ENCODE results near the gene AOC3. TPM values are rescaled to one million over a fixed set of nuclear protein-coding genes. Genes with fewer than 3 reads are reported as not detected.
A peak's percentile ranks its signal among the peaks of the same experiment; 100 is the strongest.

Gene AOC3
- total RNA-seq, 1 donor from 2014 or later = 16.2 TPM

GRCh38 chr17:42821176-42821575 is 29.8 kb upstream of the AOC3 start:
- Histone ChIP-seq H3K27me3 (ENCODE audit: control insufficient read depth in 3 of 3, insufficient read depth in 3 of 3, low read length in 3 of 3) (no peaks in the 10 kb centered on the region), H3K9me3 (ENCODE audit: control insufficient read depth in 3 of 3, low read length in 3 of 3) (no peaks in the 10 kb centered on the region), H3K36me3 (ENCODE audit: control insufficient read depth in 3 of 3, insufficient read depth in 3 of 3, low read length in 3 of 3) (peaks cover 29 to 47% (median 39%) of the 10 kb centered on the region in 3 donors), H3K4me3 (ENCODE audit: low read length in 3 of 3) (no peak overlapping the region), H3K27ac (ENCODE audit: low read depth, low read length) (no peak overlapping the region), H3K9ac (ENCODE audit: low read depth in 1 of 3, low read length in 3 of 3) (no peak overlapping the region), H3K4me1 (ENCODE audit: control insufficient read depth in 3 of 3, insufficient read depth in 3 of 3, low read length in 3 of 3) (peaks cover 4 to 14% (median 10%) of the 10 kb centered on the region in 3 donors)

GRCh38 chr17:42827472-42827871 is 23.5 kb upstream of the AOC3 start:
- no peak overlapping the region for H3K9ac ChIP-seq (ENCODE audit: low read depth in 1 of 3, low read length in 3 of 3)
- no peaks in the 10 kb centered on the region for H3K9me3 ChIP-seq (ENCODE audit: control insufficient read depth in 3 of 3, low read length in 3 of 3)
- peaks cover 7 to 18% (median 17%) of the 10 kb centered on the region in 3 donors for H3K4me1 ChIP-seq (ENCODE audit: control insufficient read depth in 3 of 3, insufficient read depth in 3 of 3, low read length in 3 of 3)
- peaks cover 0 to 2% (median 0%) of the 10 kb centered on the region in 3 donors for H3K36me3 ChIP-seq (ENCODE audit: control insufficient read depth in 3 of 3, insufficient read depth in 3 of 3, low read length in 3 of 3)
- H3K27ac ChIP-seq (ENCODE audit: low read depth, low read length) = no peak overlapping the region
- peaks cover 0 to 2% (median 0%) of the 10 kb centered on the region in 3 donors for H3K27me3 ChIP-seq (ENCODE audit: control insufficient read depth in 3 of 3, insufficient read depth in 3 of 3, low read length in 3 of 3)
- no peak overlapping the region for H3K4me3 ChIP-seq (ENCODE audit: low read length in 3 of 3)

- peaks cover 4 to 5% (median 4%) of the 10 kb centered on the region in 3 donors for H3K36me3 ChIP-seq (ENCODE audit: control insufficient read depth in 3 of 3, insufficient read depth in 3 of 3, low read length in 3 of 3)
- H3K27ac ChIP-seq (ENCODE audit: low read depth, low read length) = no peak overlapping the region
- no peak overlapping the region for H3K4me3 ChIP-seq (ENCODE audit: low read length in 3 of 3)
- peaks cover 9 to 27% (median 15%) of the 10 kb centered on the region in 3 donors for H3K4me1 ChIP-seq (ENCODE audit: control insufficient read depth in 3 of 3, insufficient read depth in 3 of 3, low read length in 3 of 3)
- H3K9me3 ChIP-seq (ENCODE audit: control insufficient read depth in 3 of 3, low read length in 3 of 3) = no peaks in the 10 kb centered on the region
- H3K9ac ChIP-seq (ENCODE audit: low read depth in 1 of 3, low read length in 3 of 3) = no peak overlapping the region
- peaks cover 0 to 2% (median 0%) of the 10 kb centered on the region in 3 donors for H3K27me3 ChIP-seq (ENCODE audit: control insufficient read depth in 3 of 3, insufficient read depth in 3 of 3, low read length in 3 of 3)
These were observed 20.0 kb upstream of the AOC3 start for GRCh38 chr17:42830971-42831370.

- H3K36me3 ChIP-seq (ENCODE audit: control insufficient read depth in 3 of 3, insufficient read depth in 3 of 3, low read length in 3 of 3) = peaks cover 9 to 13% (median 12%) of the 10 kb centered on the region in 3 donors
- peaks cover 9 to 27% (median 15%) of the 10 kb centered on the region in 3 donors for H3K4me1 ChIP-seq (ENCODE audit: control insufficient read depth in 3 of 3, insufficient read depth in 3 of 3, low read length in 3 of 3)
- no peaks in the 10 kb centered on the region for H3K9me3 ChIP-seq (ENCODE audit: control insufficient read depth in 3 of 3, low read length in 3 of 3)
- H3K4me3 ChIP-seq (ENCODE audit: low read length in 3 of 3) = peak overlapping the region; percentile 90 to 99 (median 99)
- peak overlapping the region; percentile 91 to 99 (median 99) for H3K9ac ChIP-seq (ENCODE audit: low read depth in 1 of 3, low read length in 3 of 3)
- H3K27ac ChIP-seq (ENCODE audit: low read depth, low read length) = peak overlapping the region; percentile 80
- peaks cover 0 to 2% (median 0%) of the 10 kb centered on the region in 3 donors for H3K27me3 ChIP-seq (ENCODE audit: control insufficient read depth in 3 of 3, insufficient read depth in 3 of 3, low read length in 3 of 3)
These were observed 18.6 kb upstream of the AOC3 start for GRCh38 chr17:42832213-42832933.

- peaks cover 16 to 21% (median 20%) of the 10 kb centered on the region in 3 donors for H3K36me3 ChIP-seq (ENCODE audit: control insufficient read depth in 3 of 3, insufficient read depth in 3 of 3, low read length in 3 of 3)
- peak within 1 kb of the TSS; percentile 90 to 99 (median 99) for H3K4me3 ChIP-seq (ENCODE audit: low read length in 3 of 3)
- H3K9me3 ChIP-seq (ENCODE audit: control insufficient read depth in 3 of 3, low read length in 3 of 3) = no peaks in the 10 kb centered on the region
- peak within 1 kb of the TSS; percentile 80 for H3K27ac ChIP-seq (ENCODE audit: low read depth, low read length)
- peaks cover 9 to 27% (median 15%) of the 10 kb centered on the region in 3 donors for H3K4me1 ChIP-seq (ENCODE audit: control insufficient read depth in 3 of 3, insufficient read depth in 3 of 3, low read length in 3 of 3)
- H3K27me3 ChIP-seq (ENCODE audit: control insufficient read depth in 3 of 3, insufficient read depth in 3 of 3, low read length in 3 of 3) = no peaks in the 10 kb centered on the region
- peak within 1 kb of the TSS; percentile 91 to 99 (median 99) for H3K9ac ChIP-seq (ENCODE audit: low read depth in 1 of 3, low read length in 3 of 3)
These were observed 17.8 kb upstream of the AOC3 start, which contains the start of gene PSME3 for GRCh38 chr17:42832934-42833766. PSME3 (plus strand) TSS chr17:42833397; CDS start chr17:42833632, 235 bp downstream.

GRCh38 chr17:42833767-42834422 is 17.1 kb upstream of the AOC3 start:
- peaks cover 24 to 27% (median 25%) of the 10 kb centered on the region in 3 donors for H3K36me3 ChIP-seq (ENCODE audit: control insufficient read depth in 3 of 3, insufficient read depth in 3 of 3, low read length in 3 of 3)
- no peaks in the 10 kb centered on the region for H3K9me3 ChIP-seq (ENCODE audit: control insufficient read depth in 3 of 3, low read length in 3 of 3)
- H3K9ac ChIP-seq (ENCODE audit: low read depth in 1 of 3, low read length in 3 of 3) = peak overlapping the region; percentile 91 to 99 (median 99)
- peaks cover 9 to 27% (median 15%) of the 10 kb centered on the region in 3 donors for H3K4me1 ChIP-seq (ENCODE audit: control insufficient read depth in 3 of 3, insufficient read depth in 3 of 3, low read length in 3 of 3)
- H3K4me3 ChIP-seq (ENCODE audit: low read length in 3 of 3) = peak overlapping the region; percentile 90 to 99 (median 99)
- peak overlapping the region; percentile 80 for H3K27ac ChIP-seq (ENCODE audit: low read depth, low read length)
- no peaks in the 10 kb centered on the region for H3K27me3 ChIP-seq (ENCODE audit: control insufficient read depth in 3 of 3, insufficient read depth in 3 of 3, low read length in 3 of 3)

- peak overlapping the region in 1 of 3 donors; percentile 18 for H3K9ac ChIP-seq (ENCODE audit: low read depth in 1 of 3, low read length in 3 of 3)
- H3K4me3 ChIP-seq (ENCODE audit: low read length in 3 of 3) = no peak overlapping the region
- no peaks in the 10 kb centered on the region for H3K27me3 ChIP-seq (ENCODE audit: control insufficient read depth in 3 of 3, insufficient read depth in 3 of 3, low read length in 3 of 3)
- H3K4me1 ChIP-seq (ENCODE audit: control insufficient read depth in 3 of 3, insufficient read depth in 3 of 3, low read length in 3 of 3) = peaks cover 9 to 27% (median 15%) of the 10 kb centered on the region in 3 donors
- no peak overlapping the region for H3K27ac ChIP-seq (ENCODE audit: low read depth, low read length)
- no peaks in the 10 kb centered on the region for H3K9me3 ChIP-seq (ENCODE audit: control insufficient read depth in 3 of 3, low read length in 3 of 3)
- H3K36me3 ChIP-seq (ENCODE audit: control insufficient read depth in 3 of 3, insufficient read depth in 3 of 3, low read length in 3 of 3) = peaks cover 35 to 39% (median 35%) of the 10 kb centered on the region in 3 donors
These were observed 15.3 kb upstream of the AOC3 start for GRCh38 chr17:42835732-42836131.

- Histone ChIP-seq H3K9me3 (ENCODE audit: control insufficient read depth in 3 of 3, low read length in 3 of 3) (no peaks in the 10 kb centered on the region), H3K27ac (ENCODE audit: low read depth, low read length) (no peak overlapping the region), H3K4me1 (ENCODE audit: control insufficient read depth in 3 of 3, insufficient read depth in 3 of 3, low read length in 3 of 3) (peaks cover 0 to 5% (median 0%) of the 10 kb centered on the region in 3 donors), H3K27me3 (ENCODE audit: control insufficient read depth in 3 of 3, insufficient read depth in 3 of 3, low read length in 3 of 3) (no peaks in the 10 kb centered on the region), H3K4me3 (ENCODE audit: low read length in 3 of 3) (no peak overlapping the region), H3K36me3 (ENCODE audit: control insufficient read depth in 3 of 3, insufficient read depth in 3 of 3, low read length in 3 of 3) (peaks cover 57 to 76% (median 62%) of the 10 kb centered on the region in 3 donors), H3K9ac (ENCODE audit: low read depth in 1 of 3, low read length in 3 of 3) (no peak overlapping the region)
These were observed 8.9 kb upstream of the AOC3 start for GRCh38 chr17:42841975-42842685.

- Histone ChIP-seq H3K27ac (ENCODE audit: low read depth, low read length) (no peak overlapping the region), H3K27me3 (ENCODE audit: control insufficient read depth in 3 of 3, insufficient read depth in 3 of 3, low read length in 3 of 3) (no peaks in the 10 kb centered on the region), H3K36me3 (ENCODE audit: control insufficient read depth in 3 of 3, insufficient read depth in 3 of 3, low read length in 3 of 3) (peaks cover 46 to 64% (median 52%) of the 10 kb centered on the region in 3 donors), H3K4me1 (ENCODE audit: control insufficient read depth in 3 of 3, insufficient read depth in 3 of 3, low read length in 3 of 3) (peaks cover 0 to 7% (median 0%) of the 10 kb centered on the region in 3 donors), H3K9me3 (ENCODE audit: control insufficient read depth in 3 of 3, low read length in 3 of 3) (no peaks in the 10 kb centered on the region), H3K4me3 (ENCODE audit: low read length in 3 of 3) (no peak overlapping the region), H3K9ac (ENCODE audit: low read depth in 1 of 3, low read length in 3 of 3) (no peak overlapping the region)
These were observed 7.6 kb upstream of the AOC3 start for GRCh38 chr17:42843358-42843934.
